Transverse colon (tissue), 4 donors: ENCODE results near the gene HUS1B.
"Not testable (repeated sequence)": the region's sequence is repeated elsewhere in the genome, so short reads cannot be mapped to it uniquely, and the experiment has no call there.

Experiments used
- EP300 ChIP-seq: sonication (generic); formaldehyde crosslinking; IDR thresholded peaks from one replicate; pipeline ENCODE4 v1.6.1; 2017; ENCODE audit warnings: antibody characterized with exemption, low read depth
- POLR2A ChIP-seq: fragments of 450-650 bp; IDR thresholded peaks from one replicate; pipeline ENCODE4 v1.6.1; 2016; ENCODE audit warnings: antibody characterized with exemption, mild to moderate bottlenecking, moderate library complexity
- POLR2AphosphoS5 ChIP-seq, 3 donors: sonication (generic); formaldehyde crosslinking; IDR thresholded peaks; one replicate each; pipeline ENCODE4 v1.6.1; 2016; ENCODE audit warnings: antibody characterized with exemption in 3 of 3
- TF ChIP-seq, protein P1 (sequence below), 5 experiments: fragments of 200-600 bp in 3 of 5; fragments of 450-650 bp in 2 of 5; sonication (generic) in 3 of 5; IDR thresholded peaks; 1 replicate in 2 of 5; 2 replicates in 3 of 5; pipeline ENCODE4 v1.5.1; 2016 to 2017; ENCODE audit warnings: antibody characterized with exemption in 5 of 5, inconsistent platforms in 3 of 5, mild to moderate bottlenecking in 2 of 5, moderate library complexity in 1 of 5

- TF ChIP-seq POLR2A; EP300; POLR2AphosphoS5 (IDR thresholded peaks at IDR 0.05): not testable (repeated sequence)
- TF ChIP-seq, protein P1, sequence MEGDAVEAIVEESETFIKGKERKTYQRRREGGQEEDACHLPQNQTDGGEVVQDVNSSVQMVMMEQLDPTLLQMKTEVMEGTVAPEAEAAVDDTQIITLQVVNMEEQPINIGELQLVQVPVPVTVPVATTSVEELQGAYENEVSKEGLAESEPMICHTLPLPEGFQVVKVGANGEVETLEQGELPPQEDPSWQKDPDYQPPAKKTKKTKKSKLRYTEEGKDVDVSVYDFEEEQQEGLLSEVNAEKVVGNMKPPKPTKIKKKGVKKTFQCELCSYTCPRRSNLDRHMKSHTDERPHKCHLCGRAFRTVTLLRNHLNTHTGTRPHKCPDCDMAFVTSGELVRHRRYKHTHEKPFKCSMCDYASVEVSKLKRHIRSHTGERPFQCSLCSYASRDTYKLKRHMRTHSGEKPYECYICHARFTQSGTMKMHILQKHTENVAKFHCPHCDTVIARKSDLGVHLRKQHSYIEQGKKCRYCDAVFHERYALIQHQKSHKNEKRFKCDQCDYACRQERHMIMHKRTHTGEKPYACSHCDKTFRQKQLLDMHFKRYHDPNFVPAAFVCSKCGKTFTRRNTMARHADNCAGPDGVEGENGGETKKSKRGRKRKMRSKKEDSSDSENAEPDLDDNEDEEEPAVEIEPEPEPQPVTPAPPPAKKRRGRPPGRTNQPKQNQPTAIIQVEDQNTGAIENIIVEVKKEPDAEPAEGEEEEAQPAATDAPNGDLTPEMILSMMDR (IDR thresholded peaks at IDR 0.05) = not testable (repeated sequence)
Observed at GRCh38 chr6:694431-695126, 37.7 kb upstream of the HUS1B start.
